22Rv1 (cell line): Measurements from ENCODE around the gene RNF11.

Experiments
- H3K27ac ChIP-seq: fragments of 450-650 bp; 2 replicates; pipeline ENCODE4 v1.5.1; 2017
- CTCF ChIP-seq: fragments of 450-650 bp; IDR thresholded peaks from 2 replicates; pipeline ENCODE4 v1.5.1; 2017; ENCODE audit warnings: mild to moderate bottlenecking
- ZFX ChIP-seq: fragments of 450-650 bp; IDR thresholded peaks from 2 replicates; pipeline ENCODE4 v1.6.1; 2017; ENCODE audit warnings: antibody characterized with exemption, borderline replicate concordance

Gene RNF11

GRCh38 chr1:51320967-51321923 lies 85.2 kb downstream of the RNF11 start:
- TF ChIP-seq ZFX, result no peak
- no peak for TF ChIP-seq CTCF
- no peak overlapping the region for H3K27ac ChIP-seq

GRCh38 chr1:51321924-51322280 lies 85.8 kb downstream of the RNF11 start:
- TF ChIP-seq ZFX (no peak), CTCF (no peak)
- H3K27ac ChIP-seq, result no peak overlapping the region

- H3K27ac ChIP-seq, result no peak overlapping the region
- no peak for TF ChIP-seq CTCF
- no peak for TF ChIP-seq ZFX
These were observed 86.5 kb downstream of the RNF11 start for GRCh38 chr1:51322417-51323101.
